Gastrocnemius medialis (tissue), 4 donors: ENCODE data around the gene LPIN1.

Source experiments
- CTCF ChIP-seq, 5 experiments: fragments of 450-650 bp in 3 of 5; fragments of 200-600 bp in 2 of 5; sonication (generic) in 2 of 5; IDR thresholded peaks in 4 of 5; conservative IDR thresholded peaks in 1 of 5; 1 replicate in 4 of 5; 2 replicates in 1 of 5; pipeline ENCODE4 v1.5.1; 2016 to 2019; ENCODE audit warnings: antibody characterized with exemption in 5 of 5, mild to moderate bottlenecking in 3 of 5, moderate library complexity in 3 of 5
- POLR2A ChIP-seq, 2 donors: fragments of 450-650 bp; IDR thresholded peaks; one replicate each; pipeline ENCODE4 v1.6.1; 2017; ENCODE audit warnings: antibody characterized with exemption in 2 of 2, mild to moderate bottlenecking in 2 of 2, moderate library complexity in 2 of 2

GRCh38 chr2:11726384-11726783 is 20.0 kb upstream of the LPIN1 start:
- TF ChIP-seq CTCF (IDR thresholded peaks at IDR 0.05 in 4 of 5, conservative IDR thresholded peaks at IDR 0.05 in 1 of 5) = no peak
- no peak for TF ChIP-seq POLR2A (IDR thresholded peaks at IDR 0.05)
